ENCODE data around the gene STRADA. TPM values are rescaled to one million over a fixed set of nuclear protein-coding genes. Genes with fewer than 3 reads are reported as not detected.

The STRADA gene
- total RNA-seq, 1 donor from 2014 or later = 23.9 TPM

DNA sequence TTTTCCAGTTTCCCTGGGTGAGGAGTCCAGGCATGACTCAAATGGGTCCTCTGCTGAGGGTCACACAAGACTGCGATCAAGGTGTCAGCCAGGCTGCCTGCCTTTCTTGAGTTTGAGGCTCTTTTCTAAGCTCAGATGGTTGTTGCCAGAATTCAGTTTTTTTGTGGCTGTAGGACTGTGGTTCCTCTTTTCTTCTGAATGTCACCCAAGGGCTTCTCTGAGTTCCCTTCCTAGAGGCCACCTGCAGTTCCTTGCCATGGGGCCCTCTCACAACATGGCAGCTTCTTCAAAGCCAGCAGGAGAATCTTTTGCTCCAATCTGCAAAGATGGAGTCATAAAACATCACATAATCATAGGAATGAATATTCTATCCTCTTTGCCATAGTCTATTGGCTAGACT, 59.2 kb downstream of the STRADA start:
- DNase-seq = no peak

DNA sequence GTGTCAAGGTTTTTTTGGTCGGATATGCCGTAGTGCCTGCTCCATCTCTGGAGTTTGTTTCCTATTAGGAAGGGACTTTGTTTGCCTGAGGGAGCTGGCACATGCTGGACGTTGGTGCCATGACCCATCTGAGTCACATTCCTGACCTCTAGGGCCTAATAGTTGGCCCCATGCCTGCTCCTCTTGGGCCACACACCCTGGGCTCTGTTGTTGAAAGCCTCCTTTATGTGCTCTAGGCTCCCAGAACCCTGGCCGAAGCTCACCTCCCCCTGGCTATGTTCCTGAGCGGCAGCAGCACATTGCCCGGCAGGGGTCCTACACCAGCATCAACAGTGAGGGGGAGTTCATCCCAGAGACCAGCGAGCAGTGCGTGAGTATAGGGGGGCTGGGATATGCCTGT, 60.1 kb downstream of the STRADA start:
- no peak for DNase-seq

GRCh38 chr17:63680700-63681099, 60.9 kb downstream of the STRADA start:
- DNase-seq = no peak

DNA sequence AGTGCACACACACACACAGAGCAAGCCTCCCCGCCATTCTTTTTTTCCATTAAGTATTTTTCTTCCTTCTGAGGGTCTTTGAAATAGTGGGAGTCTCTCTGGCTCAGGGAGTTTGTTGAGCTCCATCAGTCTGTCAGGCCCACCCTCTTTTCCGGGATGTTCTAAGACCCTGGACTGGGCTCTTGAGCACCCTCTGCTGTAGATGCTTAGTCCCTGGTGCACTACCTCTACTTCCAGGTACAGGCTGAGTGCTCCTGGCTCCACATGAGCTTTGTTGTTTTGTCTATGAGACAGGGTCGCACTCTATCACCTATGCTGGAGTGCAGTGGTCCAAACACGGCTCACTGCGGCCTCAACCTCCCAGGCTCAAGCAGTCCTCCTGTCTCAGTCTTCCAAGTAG, 62.4 kb downstream of the STRADA start:
- no peak for DNase-seq

DNA sequence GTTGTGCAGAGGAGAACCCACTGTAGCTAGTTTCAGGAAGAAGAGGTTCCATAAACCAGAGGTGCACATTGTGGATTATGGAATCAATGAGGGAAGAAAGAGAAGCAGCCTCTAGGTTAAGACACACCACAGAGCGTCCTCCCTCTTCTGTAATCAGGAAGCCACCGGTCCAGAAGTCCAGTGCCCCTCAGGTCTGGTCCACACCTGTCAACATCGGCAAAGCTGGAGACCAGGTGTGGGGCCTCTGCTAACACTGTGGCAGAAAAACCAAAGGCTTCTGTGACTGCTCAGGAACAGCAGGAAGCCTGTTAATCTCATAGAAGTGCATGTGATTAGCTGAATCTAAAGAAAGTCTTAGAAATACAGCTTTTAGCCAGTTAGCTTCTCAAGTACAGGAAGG, 65.0 kb downstream of the STRADA start:
- no peak for DNase-seq

DNA sequence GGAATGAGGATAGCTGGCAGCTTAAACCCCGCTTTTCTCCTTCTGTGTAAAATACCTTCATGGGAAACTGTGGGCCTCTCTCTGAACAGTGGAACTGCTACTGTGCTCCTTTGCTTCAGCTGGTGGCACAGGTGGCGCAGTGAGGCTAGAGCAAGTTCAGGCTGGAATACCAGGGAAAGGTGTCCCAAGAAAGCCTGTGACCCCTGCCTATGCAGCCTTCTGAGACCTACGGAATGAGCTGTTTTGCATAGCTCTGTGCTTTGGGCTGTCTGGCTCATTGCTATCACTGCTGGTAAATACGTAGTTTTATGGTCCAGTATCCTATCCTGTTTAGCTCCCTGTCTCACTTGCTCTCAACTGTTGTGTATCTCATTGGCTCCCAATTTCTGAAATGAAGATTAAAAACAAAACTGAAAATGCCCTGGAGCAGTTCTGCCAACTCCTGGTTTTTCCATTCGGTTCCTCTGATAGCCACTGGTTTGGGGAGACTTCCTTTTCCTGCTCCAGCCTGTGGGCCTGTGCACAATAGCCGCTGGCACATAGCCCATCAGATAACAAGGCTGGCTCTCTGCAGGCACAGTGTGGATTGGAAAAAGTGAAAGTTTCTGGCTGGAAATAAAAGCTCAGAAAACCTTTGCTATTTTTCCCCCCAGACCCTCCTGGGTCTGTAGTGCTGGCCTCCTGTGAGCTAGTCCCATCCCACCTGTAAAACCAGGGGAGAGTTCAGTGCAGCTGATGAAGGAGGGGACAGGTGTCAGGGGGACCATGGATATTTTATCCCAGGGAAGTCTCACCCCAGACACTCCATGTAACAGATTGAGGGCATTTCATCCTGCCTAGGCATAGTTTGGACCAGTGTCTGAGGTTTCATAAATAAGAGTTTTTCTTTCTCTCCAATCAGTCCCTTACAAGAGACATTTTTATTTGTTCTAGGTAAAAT, 65.7 kb downstream of the STRADA start:
- DNase-seq = peak; percentile 38

- no peak for DNase-seq
These were observed 66.4 kb downstream of the STRADA start for GRCh38 chr17:63675231-63675606.

GRCh38 chr17:63672856-63673255, 68.7 kb downstream of the STRADA start:
- DNase-seq = no peak

- DNase-seq = peak; percentile 7
These were observed 75.9 kb downstream of the STRADA start for GRCh38 chr17:63665527-63666214.

DNA sequence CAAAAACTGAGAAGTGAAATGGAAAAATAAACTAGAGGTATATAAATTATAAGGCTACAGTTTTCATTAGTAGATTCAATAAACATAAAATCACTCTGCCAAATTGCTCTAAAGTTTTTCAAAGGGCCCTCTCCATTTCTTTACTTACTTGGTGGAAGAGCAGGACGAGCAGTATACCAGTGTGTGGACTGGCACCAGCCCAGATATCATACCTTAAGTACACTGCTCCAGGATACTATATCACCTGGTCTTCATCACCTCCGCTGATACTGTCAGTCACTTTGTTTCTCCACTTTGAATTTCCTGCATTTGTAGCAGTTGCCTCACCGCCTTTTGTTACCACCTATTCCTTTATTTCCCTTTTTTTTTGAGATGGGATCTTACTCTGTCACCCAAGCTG, 81.7 kb downstream of the STRADA start:
- no peak for DNase-seq

GRCh38 chr17:63658366-63658765, 83.2 kb downstream of the STRADA start:
- no peak for DNase-seq

DNA sequence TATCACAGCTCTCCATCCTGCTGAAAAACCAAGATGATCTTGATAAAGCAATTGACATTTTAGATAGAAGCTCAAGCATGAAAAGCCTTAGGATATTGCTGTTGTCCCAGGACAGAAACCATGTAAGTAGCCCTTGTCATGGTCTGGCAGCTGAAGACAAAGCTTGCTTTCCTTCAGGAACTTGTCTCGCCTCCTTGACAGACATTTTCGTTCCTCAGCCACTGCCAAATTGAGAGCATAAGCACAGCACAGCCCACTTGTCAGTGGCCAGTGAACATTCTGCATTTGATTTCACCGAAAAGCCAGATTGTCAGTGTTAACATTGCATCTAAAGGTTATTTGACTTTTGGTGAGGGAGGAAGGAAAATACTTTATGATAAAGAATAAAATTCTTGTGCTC, 83.8 kb downstream of the STRADA start:
- no peak for DNase-seq

- no peak for DNase-seq
These were observed 88.5 kb downstream of the STRADA start for GRCh38 chr17:63653050-63653449.

Other genes with a start within 250 kb of the STRADA start
- gene KCNH6, start 218.4 kb downstream of the STRADA start, total RNA-seq = 0.31 TPM
- gene DCAF7, start 191.3 kb downstream of the STRADA start, total RNA-seq = 30.4 TPM
- 13.6 TPM for gene TACO1, start 140.9 kb downstream of the STRADA start, total RNA-seq
- gene MAP3K3, start 119.4 kb downstream of the STRADA start, total RNA-seq = 49.0 TPM
- 9.9 TPM for gene LIMD2, start 41.7 kb downstream of the STRADA start, total RNA-seq
- gene CCDC47, start 31.8 kb upstream of the STRADA start, total RNA-seq = 102 TPM
- 105 TPM for gene DDX42, start 32.4 kb upstream of the STRADA start, total RNA-seq
- gene PSMC5, start 85.6 kb upstream of the STRADA start, total RNA-seq = 47.2 TPM
- gene FTSJ3, start 85.9 kb upstream of the STRADA start, total RNA-seq = 42.9 TPM
- 69.4 TPM for gene SMARCD2, start 100.9 kb upstream of the STRADA start, total RNA-seq
- not detected for gene CSH2, start 131.9 kb upstream of the STRADA start, total RNA-seq
- not detected for gene GH2, start 140.1 kb upstream of the STRADA start, total RNA-seq
- not detected for gene CSH1, start 154.8 kb upstream of the STRADA start, total RNA-seq
- gene CSHL1, start 169.5 kb upstream of the STRADA start, total RNA-seq = not detected
- not detected for gene GH1, start 177.0 kb upstream of the STRADA start, total RNA-seq
- gene CD79B, start 190.5 kb upstream of the STRADA start, total RNA-seq = 7.7 TPM
- gene SCN4A, start 231.1 kb upstream of the STRADA start, total RNA-seq = 46.2 TPM